Measurements from ENCODE around the gene FERMT2. TPM values are rescaled to one million over a fixed set of nuclear protein-coding genes. Genes with fewer than 3 reads are reported as not detected.

Gene FERMT2
- total RNA-seq, 1 experiment from 2014 or later, result 40.8 TPM

DNA sequence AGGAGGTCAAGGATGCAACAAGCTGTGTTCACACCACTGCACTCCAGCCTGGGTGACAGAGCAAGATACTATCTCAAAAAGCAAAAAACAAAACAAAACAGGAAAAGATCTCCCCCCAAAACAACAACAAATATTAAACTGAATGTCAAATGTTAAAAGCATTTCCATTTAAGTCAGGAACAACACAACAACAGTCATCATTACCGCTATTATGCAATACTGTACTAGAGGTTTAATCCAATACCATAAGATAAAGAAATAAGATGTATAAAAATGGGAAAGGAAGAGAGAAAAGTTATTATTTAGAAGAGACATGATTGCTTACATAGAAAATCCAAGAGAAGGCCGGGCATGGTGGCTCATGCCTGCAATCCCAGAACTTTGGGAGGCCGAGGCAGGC is 36.6 kb downstream of the FERMT2 start:
- Histone ChIP-seq H3K4me1 (peaks cover 7% of the 10 kb centered on the region; the same call in 1 of the 2 replicates), H3K9me3 (no peaks in the 10 kb centered on the region), H3K4me3 (ENCODE audit: low read depth, low read length) (no peak overlapping the region), H3K27me3 (replicated peaks; ENCODE audit: control insufficient read depth, insufficient read depth, low read length) (no peaks in the 10 kb centered on the region), H3K36me3 (ENCODE audit: control insufficient read depth, insufficient read depth, low read length) (no peaks in the 10 kb centered on the region)
- Mint-ChIP-seq H3K4me3 (ENCODE audit: unreplicated experiment) (no peak overlapping the region), H3K4me1 (ENCODE audit: low read depth, unreplicated experiment) (peaks cover 2% of the 10 kb centered on the region), H3K36me3 (ENCODE audit: insufficient read depth, unreplicated experiment) (peaks cover under 1% of the 10 kb centered on the region), H3K27ac (ENCODE audit: unreplicated experiment) (no peak overlapping the region), H3K27me3 (ENCODE audit: insufficient read depth, unreplicated experiment) (no peaks in the 10 kb centered on the region), H3K9me3 (ENCODE audit: unreplicated experiment) (no peaks in the 10 kb centered on the region)
- BruUV-seq (replicated peaks), result no TSS peak
- intact Hi-C loops (cut with micrococcal nuclease; ENCODE audit: unreplicated experiment), result no loop called here
- DNase-seq, result no peak
- CTCF ChIA-PET, result no interaction called here
- POLR2A ChIA-PET, result no interaction called here
- TF ChIP-seq, protein P1, sequence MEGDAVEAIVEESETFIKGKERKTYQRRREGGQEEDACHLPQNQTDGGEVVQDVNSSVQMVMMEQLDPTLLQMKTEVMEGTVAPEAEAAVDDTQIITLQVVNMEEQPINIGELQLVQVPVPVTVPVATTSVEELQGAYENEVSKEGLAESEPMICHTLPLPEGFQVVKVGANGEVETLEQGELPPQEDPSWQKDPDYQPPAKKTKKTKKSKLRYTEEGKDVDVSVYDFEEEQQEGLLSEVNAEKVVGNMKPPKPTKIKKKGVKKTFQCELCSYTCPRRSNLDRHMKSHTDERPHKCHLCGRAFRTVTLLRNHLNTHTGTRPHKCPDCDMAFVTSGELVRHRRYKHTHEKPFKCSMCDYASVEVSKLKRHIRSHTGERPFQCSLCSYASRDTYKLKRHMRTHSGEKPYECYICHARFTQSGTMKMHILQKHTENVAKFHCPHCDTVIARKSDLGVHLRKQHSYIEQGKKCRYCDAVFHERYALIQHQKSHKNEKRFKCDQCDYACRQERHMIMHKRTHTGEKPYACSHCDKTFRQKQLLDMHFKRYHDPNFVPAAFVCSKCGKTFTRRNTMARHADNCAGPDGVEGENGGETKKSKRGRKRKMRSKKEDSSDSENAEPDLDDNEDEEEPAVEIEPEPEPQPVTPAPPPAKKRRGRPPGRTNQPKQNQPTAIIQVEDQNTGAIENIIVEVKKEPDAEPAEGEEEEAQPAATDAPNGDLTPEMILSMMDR (IDR thresholded peaks at IDR 0.05; ENCODE audit: insufficient read depth in 1 of 2, low read depth in 1 of 2, low read length in 1 of 2, severe bottlenecking in 1 of 2, unreplicated experiment in 1 of 2), result no peak

DNA sequence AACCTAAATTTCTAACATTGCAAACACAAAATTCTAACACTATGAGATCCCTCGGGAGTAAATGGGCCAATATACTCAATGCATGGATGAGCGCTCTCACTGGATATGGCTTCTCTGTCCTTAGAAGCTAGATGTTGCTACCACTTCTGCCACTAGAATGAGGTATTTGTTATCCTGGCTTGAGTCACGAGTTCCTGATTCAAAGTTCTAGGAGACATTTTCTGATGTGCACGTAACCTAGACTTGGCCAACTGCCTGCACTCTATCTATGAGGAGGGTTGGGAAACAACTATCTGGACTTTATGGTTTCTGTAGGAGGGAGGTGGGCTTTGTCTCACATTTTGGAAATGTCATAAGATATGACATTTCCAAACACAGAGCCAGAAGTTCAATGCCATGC is 37.6 kb downstream of the FERMT2 start:
- Histone ChIP-seq H3K4me3 (ENCODE audit: low read depth, low read length) (no peak overlapping the region), H3K36me3 (ENCODE audit: control insufficient read depth, insufficient read depth, low read length) (no peaks in the 10 kb centered on the region; the same call in 1 of the 2 replicates), H3K27me3 (replicated peaks; ENCODE audit: control insufficient read depth, insufficient read depth, low read length) (no peaks in the 10 kb centered on the region), H3K4me1 (no peaks in the 10 kb centered on the region), H3K9me3 (no peaks in the 10 kb centered on the region)
- Mint-ChIP-seq H3K9me3 (ENCODE audit: unreplicated experiment) (no peaks in the 10 kb centered on the region), H3K27me3 (ENCODE audit: insufficient read depth, unreplicated experiment) (no peaks in the 10 kb centered on the region), H3K27ac (ENCODE audit: unreplicated experiment) (no peak overlapping the region), H3K36me3 (ENCODE audit: insufficient read depth, unreplicated experiment) (no peaks in the 10 kb centered on the region), H3K4me3 (ENCODE audit: unreplicated experiment) (no peak overlapping the region), H3K4me1 (ENCODE audit: low read depth, unreplicated experiment) (no peaks in the 10 kb centered on the region)
- DNase-seq, result no peak
- ChIA-PET CTCF (interaction anchor here (1.0 kb wide), 1 partner anchor 37 kb away, joined by 3 read pairs; the partner anchor contains the start of gene FERMT2), POLR2A (no interaction called here)
- TF ChIP-seq, protein P1 (IDR thresholded peaks at IDR 0.05; ENCODE audit: insufficient read depth in 1 of 2, low read depth in 1 of 2, low read length in 1 of 2, severe bottlenecking in 1 of 2, unreplicated experiment in 1 of 2), result no peak
- BruUV-seq (replicated peaks), result no TSS peak
- intact Hi-C loops (cut with micrococcal nuclease; ENCODE audit: unreplicated experiment), result no loop called here

DNA sequence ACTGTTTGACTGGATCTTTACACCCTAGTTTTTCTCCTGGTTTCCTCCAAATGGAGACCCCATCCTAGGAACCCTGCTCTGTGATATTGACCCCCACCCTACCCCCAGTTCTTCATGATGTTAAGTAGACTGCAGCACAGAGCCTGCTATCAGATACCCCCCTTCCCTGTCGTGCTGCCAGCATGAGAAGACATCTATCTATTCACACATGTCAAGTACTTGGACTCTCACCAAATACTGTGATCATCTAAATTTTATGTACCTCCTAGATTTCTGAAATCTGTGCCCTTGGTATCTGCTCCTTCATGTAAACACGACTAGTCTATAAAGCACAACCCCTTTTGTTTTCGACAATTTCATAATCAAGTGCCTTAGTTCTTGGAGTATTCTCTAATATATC is 38.9 kb downstream of the FERMT2 start:
- no peaks in the 10 kb centered on the region for H3K4me1 ChIP-seq
- Mint-ChIP-seq H3K27me3 (ENCODE audit: insufficient read depth, unreplicated experiment) (no peaks in the 10 kb centered on the region), H3K4me1 (ENCODE audit: low read depth, unreplicated experiment) (peaks cover 7% of the 10 kb centered on the region), H3K4me3 (ENCODE audit: unreplicated experiment) (no peak overlapping the region), H3K9me3 (ENCODE audit: unreplicated experiment) (no peaks in the 10 kb centered on the region), H3K36me3 (ENCODE audit: insufficient read depth, unreplicated experiment) (no peaks in the 10 kb centered on the region), H3K27ac (ENCODE audit: unreplicated experiment) (no peak overlapping the region)
- no peaks in the 10 kb centered on the region for H3K9me3 ChIP-seq
- BruUV-seq (replicated peaks), result no TSS peak
- H3K36me3 ChIP-seq (ENCODE audit: control insufficient read depth, insufficient read depth, low read length), result no peaks in the 10 kb centered on the region; the same call in 1 of the 2 replicates
- no peak overlapping the region for H3K4me3 ChIP-seq (ENCODE audit: low read depth, low read length)
- TF ChIP-seq, protein P1 (IDR thresholded peaks at IDR 0.05; ENCODE audit: insufficient read depth in 1 of 2, low read depth in 1 of 2, low read length in 1 of 2, severe bottlenecking in 1 of 2, unreplicated experiment in 1 of 2), result no peak
- no peaks in the 10 kb centered on the region for H3K27me3 ChIP-seq (replicated peaks; ENCODE audit: control insufficient read depth, insufficient read depth, low read length)
- intact Hi-C loops (cut with micrococcal nuclease; ENCODE audit: unreplicated experiment), result no loop called here
- POLR2A ChIA-PET, result no interaction called here
- CTCF ChIA-PET, result no interaction called here
- no peak for DNase-seq

Data from Caco-2 (cell line).